GM18858 (cell line): ENCODE data around the gene NUF2.
"Not testable (repeated sequence)": the region's sequence is repeated elsewhere in the genome, so short reads cannot be mapped to it uniquely, and the experiment has no call there.

Experiments used
- ATAC-seq: cut with Tn5 transposase; IDR thresholded peaks from one replicate; pipeline ENCODE4 v1.9.1; 2021; ENCODE audit not compliant: unreplicated experiment

NUF2 gene

GRCh38 chr1:163321311-163322305 lies at the start of gene NUF2:
Gene NUF2, plus strand, starts transcription at chr1:163321954. Its CDS starts 4,098 bp downstream, at chr1:163326052.
- ATAC-seq, result peak; percentile 91

GRCh38 chr1:163273766-163274441 lies 47.9 kb upstream of the NUF2 start:
- ATAC-seq, result no peak

GRCh38 chr1:163275222-163275621 lies 46.5 kb upstream of the NUF2 start:
- ATAC-seq, result no peak

GRCh38 chr1:163278602-163279001 lies 43.2 kb upstream of the NUF2 start:
- no peak for ATAC-seq

DNA sequence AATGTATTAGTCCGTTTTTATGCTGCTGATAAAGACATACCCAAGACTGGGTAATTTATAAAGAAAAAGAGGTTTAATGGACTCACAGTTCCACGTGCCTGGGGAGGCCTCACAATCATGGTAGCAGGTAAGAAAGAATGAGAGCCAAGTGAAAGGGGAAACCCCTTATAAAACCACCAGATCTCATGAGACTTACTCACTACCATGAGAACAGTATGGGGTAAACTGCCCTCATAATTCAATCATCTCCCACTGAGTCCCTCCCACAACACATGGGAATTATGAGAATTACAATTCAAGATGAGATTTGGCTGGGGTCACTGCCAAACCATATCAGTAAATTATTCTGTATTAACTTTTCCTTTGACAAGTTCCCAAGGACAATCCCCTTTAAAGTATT lies 36.9 kb upstream of the NUF2 start:
- ATAC-seq, result not testable (repeated sequence)

- no peak for ATAC-seq
Measured at GRCh38 chr1:163290025-163290640, 31.6 kb upstream of the NUF2 start.

- ATAC-seq, result no peak
Measured at GRCh38 chr1:163291461-163291860, 30.3 kb upstream of the NUF2 start.

DNA sequence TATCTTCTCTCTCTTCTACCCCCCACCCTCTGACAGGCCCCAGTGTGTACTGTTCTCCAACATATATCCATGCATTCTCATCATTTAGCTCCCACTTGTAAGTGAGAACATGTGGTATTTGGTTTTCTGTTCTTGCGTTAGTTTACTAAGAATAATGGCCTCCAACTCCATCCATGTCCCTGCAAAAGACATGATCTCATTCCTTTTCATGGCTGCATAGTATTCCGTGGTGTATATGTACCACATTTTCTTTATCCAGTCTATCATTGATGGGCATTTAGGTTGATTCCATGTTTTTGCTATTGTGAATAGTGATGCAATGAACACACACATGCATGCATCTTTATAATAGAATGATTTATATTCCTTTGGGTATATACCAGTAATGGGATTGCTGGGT lies 29.6 kb upstream of the NUF2 start:
- not testable (repeated sequence) for ATAC-seq

DNA sequence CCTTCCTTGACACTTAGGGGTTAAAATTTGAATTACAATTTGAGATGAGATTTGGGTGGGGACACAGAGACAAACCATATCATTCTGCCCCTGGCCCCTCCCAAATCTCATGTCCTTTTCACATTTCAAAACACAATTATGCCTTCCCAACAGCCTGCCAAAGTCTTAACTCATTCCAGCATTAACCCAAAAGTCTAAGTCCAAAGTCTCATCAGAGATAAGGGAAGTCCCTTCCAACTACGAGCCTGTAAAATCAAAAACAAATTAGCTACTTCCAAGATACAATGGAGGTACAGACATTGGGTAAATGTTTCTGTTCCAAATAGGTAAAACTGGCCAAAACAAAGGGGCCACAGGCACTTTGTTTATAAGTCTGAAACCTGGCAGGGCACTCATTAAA lies 28.3 kb upstream of the NUF2 start:
- not testable (repeated sequence) for ATAC-seq

- no peak for ATAC-seq
Measured at GRCh38 chr1:163295949-163296348, 25.8 kb upstream of the NUF2 start.

- no peak for ATAC-seq
Measured at GRCh38 chr1:163296504-163297263, 25.1 kb upstream of the NUF2 start.

GRCh38 chr1:163298365-163298764 lies 23.4 kb upstream of the NUF2 start:
- ATAC-seq, result no peak

DNA sequence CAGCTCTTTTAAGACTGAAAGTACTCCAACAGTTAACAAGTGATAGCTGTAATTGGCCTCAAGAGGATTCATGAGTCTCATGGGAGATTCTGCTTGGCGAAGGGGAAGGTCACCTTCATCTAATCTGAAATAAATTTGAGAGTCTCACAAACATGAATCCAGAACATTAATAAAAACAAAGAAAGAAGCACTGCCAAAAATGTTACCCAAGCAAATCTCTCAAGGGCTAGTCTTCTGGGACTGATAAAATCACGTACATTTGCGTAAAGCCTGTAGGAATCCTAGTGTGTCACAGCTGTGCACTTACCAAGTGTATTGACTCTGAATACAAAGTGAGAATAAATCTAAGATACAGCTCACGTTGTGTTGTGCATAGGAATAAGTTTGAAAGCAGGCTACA lies 21.2 kb upstream of the NUF2 start:
- ATAC-seq, result no peak

DNA sequence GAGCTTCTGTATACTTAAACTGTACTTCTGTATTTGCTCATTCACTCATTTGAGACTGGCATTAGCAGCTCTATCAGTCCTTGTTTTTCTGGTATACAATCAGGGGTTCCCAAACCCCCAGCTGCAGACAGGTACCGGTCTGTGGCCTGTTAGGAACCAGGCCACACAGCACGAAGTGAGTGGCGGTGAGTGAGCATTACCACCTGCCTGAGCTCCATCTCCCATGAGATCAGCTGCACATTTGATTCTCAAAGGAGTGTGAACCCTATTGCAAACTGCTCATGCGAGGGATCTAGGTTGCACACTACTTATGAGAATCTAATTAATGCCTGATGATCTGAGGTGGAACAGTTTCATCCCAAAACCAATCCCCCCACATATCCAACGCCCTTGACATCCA lies 18.2 kb upstream of the NUF2 start:
- ATAC-seq, result no peak

- ATAC-seq, result no peak
Measured at GRCh38 chr1:163305441-163305840, 16.3 kb upstream of the NUF2 start.

GRCh38 chr1:163307479-163308171 lies 14.1 kb upstream of the NUF2 start:
- ATAC-seq, result no peak

GRCh38 chr1:163308811-163309210 lies 12.9 kb upstream of the NUF2 start:
- ATAC-seq, result no peak

DNA sequence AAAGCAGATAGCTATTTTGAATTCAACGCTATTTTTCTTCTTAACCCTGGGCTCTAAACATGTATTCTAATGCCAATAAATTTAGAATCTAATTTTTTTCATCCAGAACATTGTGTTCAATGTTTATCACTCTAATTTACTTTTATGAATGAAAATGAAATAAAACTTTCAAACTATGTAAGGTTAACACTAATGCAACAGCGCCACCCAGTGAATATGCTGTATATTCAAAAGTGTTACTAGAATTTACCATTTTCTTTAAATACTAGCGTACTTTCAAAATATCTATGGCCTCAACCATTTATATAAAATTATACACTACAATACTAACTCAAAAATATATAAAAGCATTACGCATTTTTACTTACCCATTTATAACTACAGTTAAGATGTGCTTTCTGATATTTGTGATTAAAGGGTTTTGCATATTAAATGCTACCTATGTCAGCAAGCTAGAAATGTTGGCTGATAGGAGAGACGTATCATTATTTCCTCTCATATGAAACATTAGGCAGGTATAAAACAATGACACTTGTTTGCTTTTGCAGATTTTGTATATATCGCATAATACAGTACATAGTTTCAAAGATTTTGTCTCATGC lies 5.9 kb upstream of the NUF2 start:
- no peak for ATAC-seq

DNA sequence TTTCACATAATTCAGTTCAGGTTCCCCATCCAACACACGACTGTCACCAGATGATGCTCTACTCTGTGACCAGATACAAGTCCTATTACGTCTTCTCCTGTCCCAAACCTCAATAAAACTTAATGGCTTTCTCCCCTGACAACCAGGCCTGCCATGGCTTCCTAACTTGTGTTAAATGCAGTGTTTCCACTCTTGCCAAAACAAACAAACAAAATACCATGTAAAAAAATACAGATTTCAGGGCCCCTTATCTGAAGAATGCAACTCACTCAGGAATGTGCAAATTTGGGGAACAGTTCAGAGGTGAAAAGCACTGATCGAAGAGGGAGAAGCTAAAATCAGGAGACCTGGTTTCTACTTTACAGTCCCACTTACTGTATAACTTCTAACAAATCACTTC lies 863 bp upstream of the NUF2 start:
- no peak for ATAC-seq

GRCh38 chr1:163323339-163323738 lies 1.6 kb downstream of the NUF2 start:
- not testable (repeated sequence) for ATAC-seq
